ACC112 (cell line): ENCODE data around the gene LAMB2.

Source experiments
- H2AFZ ChIP-seq: fragments of 200-600 bp; sonication (generic); one replicate; pipeline ENCODE4 v1.6.0; 2017; ENCODE audit warnings: antibody characterized with exemption, low read length; ENCODE audit not compliant: unreplicated experiment
- H3K27ac ChIP-seq: fragments of 200-600 bp; sonication (generic); 2 replicates; pipeline ENCODE4 v1.5.1; 2014; ENCODE audit warnings: low read depth, mild to moderate bottlenecking, antibody characterized with exemption, low read length, moderate library complexity
- H3K27me3 ChIP-seq: fragments of 200-600 bp; sonication (generic); 2 replicates; pipeline ENCODE4 v1.6.1; 2014; ENCODE audit warnings: mild to moderate bottlenecking, antibody characterized with exemption, low read length, moderate library complexity, mixed read lengths; ENCODE audit not compliant: insufficient read depth
- H3K36me3 ChIP-seq: fragments of 200-600 bp; sonication (generic); 2 replicates; pipeline ENCODE4 v1.6.1; 2016; ENCODE audit warnings: mild to moderate bottlenecking, antibody characterized with exemption, low read length, moderate library complexity, mixed read lengths; ENCODE audit not compliant: insufficient read depth
- H3K4me1 ChIP-seq: fragments of 200-600 bp; sonication (generic); one replicate; pipeline ENCODE4 v1.6.1; 2016; ENCODE audit warnings: low read length, mixed read lengths; ENCODE audit not compliant: insufficient read depth, unreplicated experiment, control insufficient read depth
- H3K4me3 ChIP-seq: fragments of 200-600 bp; sonication (generic); 2 replicates; pipeline ENCODE4 v1.5.1; 2014; ENCODE audit warnings: mild to moderate bottlenecking, low read depth, low read length
- H3K79me2 ChIP-seq: fragments of 200-600 bp; sonication (generic); one replicate; pipeline ENCODE4 v1.6.0; 2016; ENCODE audit warnings: low read length; ENCODE audit not compliant: control insufficient read depth, unreplicated experiment, insufficient read depth

The LAMB2 gene

DNA sequence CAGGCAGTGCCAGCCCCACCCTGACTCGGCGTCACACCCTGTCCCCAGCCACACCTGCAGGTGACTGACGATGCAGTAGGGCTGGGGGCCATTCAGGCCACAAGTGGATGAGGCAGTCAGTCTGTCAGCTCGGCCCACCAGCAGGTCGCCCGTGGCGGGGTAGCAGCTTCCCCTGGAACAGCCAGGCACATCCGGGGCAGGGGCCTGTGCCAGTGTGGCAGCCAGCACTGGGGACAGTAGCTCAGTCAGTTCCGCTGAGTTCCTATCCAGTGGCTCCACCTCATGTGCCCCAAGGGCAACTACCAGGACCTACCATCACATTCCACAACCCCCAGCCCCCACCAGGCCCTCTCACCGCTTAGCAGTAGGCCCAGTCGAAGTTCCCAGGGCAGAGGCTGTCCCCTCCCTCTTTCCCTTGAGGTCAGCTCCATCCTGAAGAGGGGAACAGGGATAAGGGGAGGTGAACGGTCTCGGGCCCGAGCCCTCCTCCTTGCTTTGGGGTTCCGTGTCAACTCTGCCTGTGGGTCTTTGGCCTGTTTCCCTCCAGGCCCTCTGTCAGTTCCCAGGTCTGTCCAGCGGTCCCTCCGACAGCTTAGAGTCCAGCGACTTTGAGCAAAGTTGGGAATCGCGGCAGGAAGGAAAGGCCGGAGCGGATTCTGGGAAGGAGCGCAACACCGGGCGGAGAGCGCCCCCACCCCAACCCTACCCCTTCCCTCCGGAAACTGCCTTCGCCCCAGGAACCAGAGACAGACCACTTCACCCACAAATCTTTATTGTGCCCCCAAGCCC, at the start of gene LAMB2:
LAMB2 (minus strand) TSS at position 614 of the 789 bp plus-strand sequence; CDS start at position 431, 183 bp downstream.
- peaks cover 25% of the 10 kb centered on the region for H3K79me2 ChIP-seq
- peaks cover 13% of the 10 kb centered on the region; the same call in 1 of the 2 replicates for H3K36me3 ChIP-seq
- no peaks in the 10 kb centered on the region for H3K27me3 ChIP-seq
- peak within 1 kb of the TSS; percentile 90 for H3K4me3 ChIP-seq
- H3K4me1 ChIP-seq: peaks cover 13% of the 10 kb centered on the region
- H3K27ac ChIP-seq: peak within 1 kb of the TSS; percentile 62
- H2AFZ ChIP-seq: peak within 1 kb of the TSS; percentile 92

DNA sequence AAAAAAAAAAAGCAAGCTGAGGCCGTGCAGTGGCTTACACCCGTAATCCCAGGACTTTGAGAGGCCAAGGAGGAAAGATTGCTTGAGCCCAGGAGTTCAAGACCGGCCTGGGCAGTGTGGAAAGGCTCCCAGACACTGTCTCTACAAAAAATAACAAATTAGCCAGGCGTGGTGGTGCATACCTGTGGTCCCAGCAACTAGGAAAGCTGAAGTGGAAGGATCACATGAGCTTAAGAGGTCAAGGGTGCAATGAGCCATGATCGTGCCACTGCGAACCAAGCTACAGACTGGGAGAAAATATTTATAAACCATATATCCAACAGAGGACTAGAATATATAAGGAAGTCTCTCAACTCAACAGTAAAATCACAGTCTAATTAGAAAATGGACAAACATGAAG, 48.5 kb upstream of the LAMB2 start:
- no peaks in the 10 kb centered on the region for H3K4me1 ChIP-seq
- H2AFZ ChIP-seq: no peak overlapping the region
- H3K36me3 ChIP-seq: no peaks in the 10 kb centered on the region
- no peaks in the 10 kb centered on the region for H3K79me2 ChIP-seq
- H3K27ac ChIP-seq: no peak overlapping the region
- H3K4me3 ChIP-seq: no peak overlapping the region
- no peaks in the 10 kb centered on the region for H3K27me3 ChIP-seq

DNA sequence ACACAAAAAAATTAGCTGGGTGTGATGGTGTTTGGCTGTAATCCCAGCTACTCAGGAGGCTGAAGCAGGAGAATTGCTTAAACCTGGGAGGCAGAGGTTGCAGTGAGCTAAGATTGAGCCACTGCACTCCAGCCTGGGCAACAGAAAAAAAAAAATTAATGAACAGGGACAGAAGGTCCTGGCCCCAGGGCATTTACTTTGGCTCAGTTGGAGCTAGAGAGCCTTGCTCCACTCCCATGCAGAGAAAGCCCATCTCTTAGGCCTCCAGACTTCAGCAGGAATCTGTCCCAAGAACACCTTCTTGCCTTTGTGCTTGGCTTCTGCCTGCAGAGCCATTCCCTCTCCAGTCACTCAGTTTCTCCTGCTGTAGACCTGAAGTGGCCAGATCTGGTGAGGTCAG, 47.3 kb upstream of the LAMB2 start:
- H3K27ac ChIP-seq: no peak overlapping the region
- no peaks in the 10 kb centered on the region for H3K79me2 ChIP-seq
- H2AFZ ChIP-seq: no peak overlapping the region

DNA sequence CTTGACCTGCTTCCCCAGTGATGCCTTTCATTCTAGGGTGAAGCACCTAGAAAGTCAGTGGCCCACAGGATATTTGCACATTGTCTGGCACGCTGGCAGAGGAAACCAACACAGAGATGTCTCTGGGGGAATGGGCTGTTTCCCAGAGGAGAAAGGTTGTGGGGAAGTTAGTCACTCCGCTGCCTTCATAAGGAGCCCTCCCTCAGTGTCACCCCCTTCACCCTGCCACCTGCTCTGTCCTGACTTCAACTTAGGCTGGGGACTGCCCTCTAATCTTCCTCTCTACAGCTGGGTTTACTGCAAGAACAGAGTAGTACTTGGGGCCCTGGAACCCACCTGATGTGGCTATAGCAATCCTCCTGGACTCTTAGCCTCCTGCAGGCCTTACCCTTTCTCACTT, 44.2 kb upstream of the LAMB2 start:
- Histone ChIP-seq H2AFZ (no peak overlapping the region), H3K79me2 (peaks cover under 1% of the 10 kb centered on the region), H3K4me1 (peaks cover 24% of the 10 kb centered on the region), H3K4me3 (no peak overlapping the region), H3K27ac (no peak overlapping the region), H3K27me3 (no peaks in the 10 kb centered on the region), H3K36me3 (no peaks in the 10 kb centered on the region; the same call in 1 of the 2 replicates)

More for the DNA sequence above, 47.3 kb upstream of the LAMB2 start:
- no peak overlapping the region for H3K4me3 ChIP-seq
- no peaks in the 10 kb centered on the region; the same call in 1 of the 2 replicates for H3K36me3 ChIP-seq
- H3K4me1 ChIP-seq: no peaks in the 10 kb centered on the region
- H3K27me3 ChIP-seq: no peaks in the 10 kb centered on the region

GRCh38 chr3:49175530-49175929, 42.7 kb upstream of the LAMB2 start:
- H3K36me3 ChIP-seq: no peaks in the 10 kb centered on the region; the same call in 1 of the 2 replicates
- peaks cover 3% of the 10 kb centered on the region for H3K79me2 ChIP-seq
- no peaks in the 10 kb centered on the region for H3K27me3 ChIP-seq
- H2AFZ ChIP-seq: no peak overlapping the region
- H3K4me3 ChIP-seq: no peak overlapping the region
- no peak overlapping the region for H3K27ac ChIP-seq
- H3K4me1 ChIP-seq: peaks cover 32% of the 10 kb centered on the region

DNA sequence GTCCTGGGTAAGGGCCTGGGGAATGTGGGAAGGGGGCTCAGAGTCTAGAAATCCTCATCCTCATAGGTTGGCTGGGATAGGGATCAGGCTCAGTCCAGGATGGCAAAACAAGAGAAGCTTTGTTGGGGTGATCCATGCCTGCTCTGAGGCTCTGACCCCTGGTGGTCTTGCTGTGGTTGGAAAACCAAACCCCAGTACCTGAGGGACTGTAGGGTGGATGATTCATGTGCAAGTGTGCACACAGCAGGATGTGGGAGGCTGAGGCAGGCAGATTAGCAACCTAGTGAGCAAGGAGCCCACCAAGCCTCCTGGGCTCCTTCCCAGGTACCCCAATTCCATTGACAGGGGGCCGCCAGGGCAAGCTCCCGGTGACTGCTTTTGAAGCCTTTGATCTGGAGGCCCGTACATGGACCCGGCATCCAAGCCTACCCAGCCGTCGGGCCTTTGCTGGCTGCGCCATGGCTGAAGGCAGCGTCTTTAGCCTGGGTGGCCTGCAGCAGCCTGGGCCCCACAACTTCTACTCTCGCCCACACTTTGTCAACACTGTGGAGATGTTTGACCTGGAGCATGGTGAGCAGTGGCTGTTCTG, 41.6 kb upstream of the LAMB2 start:
- H2AFZ ChIP-seq: no peak overlapping the region
- no peak overlapping the region for H3K27ac ChIP-seq
- no peaks in the 10 kb centered on the region; the same call in 1 of the 2 replicates for H3K36me3 ChIP-seq
- H3K4me1 ChIP-seq: peaks cover 34% of the 10 kb centered on the region
- H3K27me3 ChIP-seq: no peaks in the 10 kb centered on the region
- no peak overlapping the region for H3K4me3 ChIP-seq
- peaks cover 3% of the 10 kb centered on the region for H3K79me2 ChIP-seq

DNA sequence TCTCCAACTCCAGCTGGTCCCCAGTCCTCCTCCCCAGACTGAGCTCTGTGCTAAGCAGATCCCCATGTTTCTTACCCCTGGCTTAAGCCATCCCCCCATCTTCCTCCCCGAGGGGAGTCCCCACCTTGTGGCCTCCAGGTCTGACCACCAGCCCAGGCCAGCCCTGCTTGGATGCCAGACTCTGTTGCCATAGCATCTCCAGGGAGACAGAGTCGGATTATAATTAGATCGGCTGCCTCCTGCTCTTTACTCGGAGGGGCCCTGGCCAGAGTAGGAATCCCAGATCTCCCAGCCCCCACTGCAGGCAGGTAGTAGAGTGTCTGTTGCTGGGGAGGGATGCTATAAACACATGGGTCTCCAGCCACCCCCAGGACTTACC, 40.9 kb upstream of the LAMB2 start:
- Histone ChIP-seq H3K36me3 (no peaks in the 10 kb centered on the region; the same call in 1 of the 2 replicates), H3K27ac (no peak overlapping the region), H3K27me3 (no peaks in the 10 kb centered on the region), H3K4me1 (peaks cover 34% of the 10 kb centered on the region), H3K79me2 (peaks cover 3% of the 10 kb centered on the region), H2AFZ (no peak overlapping the region), H3K4me3 (no peak overlapping the region)

GRCh38 chr3:49173116-49173791, 40.4 kb upstream of the LAMB2 start:
- H3K36me3 ChIP-seq: no peaks in the 10 kb centered on the region; the same call in 1 of the 2 replicates
- H3K27ac ChIP-seq: no peak overlapping the region; the same call in 1 of the 2 replicates
- no peak overlapping the region for H2AFZ ChIP-seq
- H3K4me3 ChIP-seq: peak overlapping the region; percentile 84
- H3K79me2 ChIP-seq: peaks cover 3% of the 10 kb centered on the region
- peaks cover 34% of the 10 kb centered on the region for H3K4me1 ChIP-seq
- H3K27me3 ChIP-seq: no peaks in the 10 kb centered on the region

- Histone ChIP-seq H3K4me1 (peaks cover 34% of the 10 kb centered on the region), H3K27ac (no peak overlapping the region; the same call in 1 of the 2 replicates), H3K36me3 (no peaks in the 10 kb centered on the region; the same call in 1 of the 2 replicates), H2AFZ (no peak overlapping the region), H3K4me3 (peak overlapping the region; percentile 84), H3K27me3 (no peaks in the 10 kb centered on the region), H3K79me2 (peaks cover 3% of the 10 kb centered on the region)
Observed at GRCh38 chr3:49172551-49173041, 39.7 kb upstream of the LAMB2 start.

DNA sequence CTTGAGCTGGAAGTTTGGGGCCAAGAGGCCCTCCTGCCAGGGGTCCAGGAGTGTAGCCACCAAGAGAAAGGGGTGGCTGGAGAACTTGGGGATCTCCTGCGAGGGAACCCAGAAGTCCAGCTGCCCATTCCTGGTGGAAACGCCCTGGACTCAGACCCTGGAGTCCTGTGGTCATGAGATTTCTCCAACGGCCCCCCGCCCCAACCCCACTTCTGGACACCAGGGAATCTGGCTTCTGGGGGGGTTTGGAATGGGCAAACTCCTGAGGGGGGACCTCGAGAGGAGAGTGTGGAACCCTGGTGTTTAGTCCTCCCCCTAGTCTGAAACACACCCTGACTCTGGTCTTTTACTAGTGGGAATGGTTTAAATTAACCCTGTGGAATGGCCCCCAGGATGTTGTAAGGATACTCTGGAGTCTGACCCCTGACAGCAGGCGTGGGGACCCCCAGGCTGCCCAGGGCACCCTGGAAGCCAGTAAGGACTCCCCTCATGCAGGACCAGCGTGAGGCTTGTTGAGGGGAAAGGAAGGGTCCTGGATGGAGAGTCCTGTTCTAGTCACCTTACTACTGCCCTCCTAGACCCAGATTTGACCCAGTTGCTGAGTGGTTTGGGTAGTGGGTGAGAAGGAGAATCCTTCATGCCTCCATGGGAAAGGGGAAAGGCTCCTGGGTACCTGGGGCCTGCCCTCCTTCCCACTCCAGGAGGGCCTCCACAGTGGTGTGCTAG, 39.1 kb upstream of the LAMB2 start:
- peaks cover 34% of the 10 kb centered on the region for H3K4me1 ChIP-seq

More for the DNA sequence above, 39.1 kb upstream of the LAMB2 start:
- no peaks in the 10 kb centered on the region for H3K27me3 ChIP-seq
- H3K36me3 ChIP-seq: no peaks in the 10 kb centered on the region; the same call in 1 of the 2 replicates
- peaks cover 4% of the 10 kb centered on the region for H3K79me2 ChIP-seq
- peak overlapping the region; percentile 57 for H2AFZ ChIP-seq
- no peak overlapping the region for H3K27ac ChIP-seq
- peak overlapping the region; percentile 84 for H3K4me3 ChIP-seq
